NCI-H1436 (cell line): Measurements from ENCODE around the gene DNAJC17.

Experiments
- DNase-seq: peaks from one replicate; lab custom pipeline; 2025; lab: John Stamatoyannopoulos, UW

The DNAJC17 gene

DNA sequence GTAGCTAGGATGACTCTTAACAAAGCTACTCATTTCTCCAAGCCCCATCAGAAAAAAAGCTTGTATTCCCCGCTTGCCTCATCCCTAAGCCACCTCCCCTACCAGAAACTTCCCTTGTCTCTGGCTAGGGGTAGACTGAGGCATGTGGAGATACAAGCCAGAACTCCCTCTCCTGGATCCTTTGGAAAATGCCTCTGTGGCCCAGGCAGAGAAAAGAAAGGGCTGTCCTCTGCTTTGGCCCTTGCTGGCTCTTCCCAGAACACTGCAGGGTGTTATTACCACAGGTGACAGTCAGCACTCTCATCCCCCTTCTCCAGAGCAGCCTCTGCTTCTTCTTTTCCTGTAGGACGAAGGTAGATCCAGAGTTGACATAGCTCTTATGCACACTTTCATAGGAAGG is 67.4 kb downstream of the DNAJC17 start:
- no peak for DNase-seq

- DNase-seq, result no peak
Observed at GRCh38 chr15:40739047-40739446, 68.2 kb downstream of the DNAJC17 start.

DNA sequence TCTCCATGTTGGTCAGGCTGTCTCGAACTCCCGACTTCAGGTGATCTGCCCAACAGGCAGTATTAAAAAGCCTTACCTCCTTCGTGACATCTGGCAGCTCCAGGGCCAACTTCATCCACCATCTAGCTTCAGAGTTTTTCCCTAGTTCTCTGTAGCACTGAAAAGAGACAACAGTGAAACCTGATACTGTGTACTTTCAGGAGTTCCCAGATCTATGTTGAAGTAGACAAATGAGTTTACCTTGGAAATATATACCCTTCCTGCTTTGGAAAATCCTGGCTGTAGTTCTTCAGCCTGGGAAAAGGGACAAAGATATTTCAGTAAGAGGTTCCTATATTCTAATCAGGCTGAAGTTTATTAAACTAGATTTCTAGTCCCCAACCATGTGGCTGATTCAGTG is 70.2 kb downstream of the DNAJC17 start:
- no peak for DNase-seq

DNA sequence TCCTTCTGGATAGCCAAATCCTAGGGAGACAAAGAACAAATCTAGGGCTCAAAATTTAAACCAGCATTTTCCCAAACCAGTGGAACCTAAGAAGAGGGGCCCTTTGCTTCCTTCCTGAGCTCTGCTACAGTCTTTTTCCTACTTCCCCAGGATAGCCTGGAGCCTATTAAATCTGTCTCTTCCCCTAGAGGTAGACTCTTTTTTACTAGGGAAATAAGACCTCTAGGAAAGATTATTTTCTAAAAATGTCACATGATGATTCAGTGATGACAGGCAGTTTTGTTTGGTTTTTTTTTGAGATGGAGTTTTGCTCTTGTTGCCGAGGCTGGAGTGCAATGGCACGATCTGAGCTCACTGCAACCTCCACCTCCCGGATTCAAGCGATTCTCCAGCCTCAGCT is 70.7 kb downstream of the DNAJC17 start:
- no peak for DNase-seq

DNA sequence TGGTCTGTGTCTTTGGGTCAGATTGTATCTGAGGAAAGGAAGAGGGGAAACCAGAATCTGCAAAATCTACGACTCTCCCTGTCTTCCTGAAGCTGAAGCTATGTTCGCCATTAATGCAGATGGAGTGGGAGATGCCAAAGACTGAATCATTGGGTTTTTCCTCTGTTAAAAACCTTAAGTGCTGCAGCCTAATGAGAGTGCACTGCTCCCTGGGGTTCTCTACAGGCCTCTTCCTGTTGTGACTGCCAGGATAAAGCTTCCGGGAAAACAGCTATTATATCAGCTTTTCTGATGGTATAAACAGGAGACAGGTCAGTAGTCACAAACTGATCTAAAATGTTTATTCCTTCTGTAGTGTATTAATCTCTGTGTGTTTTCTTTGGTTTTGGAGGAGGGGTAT is 76.2 kb downstream of the DNAJC17 start:
- DNase-seq, result no peak

GRCh38 chr15:40723919-40724318 is 83.4 kb downstream of the DNAJC17 start:
- no peak for DNase-seq

DNA sequence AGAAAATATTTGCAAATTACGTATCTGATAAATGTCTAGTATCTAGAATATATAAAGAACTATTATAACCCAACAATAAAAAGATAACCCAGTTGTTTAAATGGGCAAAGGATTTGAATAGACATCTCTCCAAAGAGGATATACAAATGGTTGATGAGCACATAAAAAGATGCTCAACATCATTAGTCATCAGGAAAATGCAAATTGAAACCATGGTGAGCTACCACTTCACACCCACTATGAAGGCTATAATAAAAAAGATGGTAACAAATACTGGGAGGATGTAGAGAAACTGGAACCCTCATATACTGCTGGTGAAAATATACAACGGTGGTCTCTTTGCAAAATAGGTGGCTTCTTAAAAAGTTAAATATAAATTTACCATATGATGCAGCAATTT is 84.3 kb downstream of the DNAJC17 start:
- DNase-seq, result no peak

GRCh38 chr15:40722354-40722753 is 84.9 kb downstream of the DNAJC17 start:
- no peak for DNase-seq

GRCh38 chr15:40721701-40722100 is 85.6 kb downstream of the DNAJC17 start:
- DNase-seq, result no peak

DNA sequence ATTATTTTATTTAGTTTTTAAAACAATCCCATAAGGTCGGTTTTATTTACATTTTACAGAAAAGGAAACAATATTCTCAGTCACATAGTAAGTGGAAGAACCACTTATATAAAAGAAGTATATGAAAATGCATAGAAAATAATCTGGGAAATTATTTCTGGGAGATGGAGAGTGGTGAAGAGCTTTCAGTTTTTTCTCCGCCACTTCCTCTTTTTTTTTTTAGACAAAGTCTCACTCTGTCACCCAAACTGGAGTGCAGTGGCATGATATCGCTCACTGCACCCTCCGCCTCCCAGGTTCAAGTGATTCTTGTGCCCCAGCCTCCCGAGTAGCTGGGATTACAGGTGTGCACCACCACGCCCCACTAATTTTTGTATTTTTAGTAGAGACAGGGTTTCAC is 91.1 kb downstream of the DNAJC17 start:
- DNase-seq, result no peak
